ENCODE data around the gene MRPS15. TPM values are rescaled to one million over a fixed set of nuclear protein-coding genes. Genes with fewer than 3 reads are reported as not detected.
"Not testable (repeated sequence)": the region's sequence is repeated elsewhere in the genome, so short reads cannot be mapped to it uniquely, and the experiment has no call there.

The MRPS15 gene
- total RNA-seq = 97.6 and 101 TPM in 2 replicates

- intact Hi-C loops (cut with micrococcal nuclease) = loop anchor here (1.0 to 5.0 kb wide), 3 partner anchors 14 to 1228 kb away; partner anchors contain the start of genes CDCA8 and OSCP1
Observed at GRCh38 chr1:36463803-36464604, at the start of gene MRPS15. Gene MRPS15, minus strand, starts transcription at chr1:36464384. Its CDS starts 109 bp downstream, at chr1:36464275.

DNA sequence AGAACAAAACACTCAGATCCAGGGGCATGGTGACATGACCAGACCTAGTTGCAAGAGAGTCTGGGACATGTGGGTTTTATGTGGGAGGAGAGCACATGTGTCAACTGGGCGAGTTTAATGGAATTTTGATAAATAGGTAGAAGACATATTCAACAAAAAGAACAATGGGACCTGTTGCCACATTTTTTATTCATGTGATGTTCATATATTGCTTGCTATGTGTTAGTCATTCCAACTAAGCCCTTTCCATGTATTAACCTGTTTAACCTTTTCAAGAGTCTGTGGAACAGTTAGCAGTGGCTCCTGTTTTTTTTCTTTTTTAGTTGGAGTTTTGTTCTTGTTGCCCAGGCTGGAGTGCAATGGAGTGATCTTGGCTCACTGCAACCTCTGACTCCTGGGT lies 48.7 kb upstream of the MRPS15 start:
- intact Hi-C loops (cut with micrococcal nuclease) = no loop called here

GRCh38 chr1:36511804-36512798 lies 47.9 kb upstream of the MRPS15 start:
- intact Hi-C loops (cut with micrococcal nuclease) = no loop called here

GRCh38 chr1:36511220-36511619 lies 47.0 kb upstream of the MRPS15 start:
- intact Hi-C loops (cut with micrococcal nuclease) = not testable (repeated sequence)

DNA sequence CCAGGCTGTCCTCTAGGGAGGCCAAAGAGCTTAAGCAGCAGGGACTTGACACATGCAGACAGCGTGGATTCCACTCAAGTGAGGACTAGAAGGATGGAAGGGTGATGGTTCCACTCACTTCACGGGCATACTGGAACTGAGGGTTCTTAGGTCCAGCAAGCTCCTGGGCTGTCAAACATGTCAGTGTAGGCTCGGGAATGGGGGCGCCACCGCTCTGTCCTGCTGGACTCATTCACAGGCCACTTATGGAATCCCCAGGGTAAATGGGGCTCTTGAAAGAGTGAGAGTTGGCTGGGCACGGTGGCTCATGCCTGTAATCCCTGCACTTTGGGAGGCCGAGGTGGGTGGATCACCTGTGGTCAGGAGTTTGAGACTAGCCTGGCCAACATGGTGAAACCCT lies 46.2 kb upstream of the MRPS15 start:
- intact Hi-C loops (cut with micrococcal nuclease) = no loop called here

DNA sequence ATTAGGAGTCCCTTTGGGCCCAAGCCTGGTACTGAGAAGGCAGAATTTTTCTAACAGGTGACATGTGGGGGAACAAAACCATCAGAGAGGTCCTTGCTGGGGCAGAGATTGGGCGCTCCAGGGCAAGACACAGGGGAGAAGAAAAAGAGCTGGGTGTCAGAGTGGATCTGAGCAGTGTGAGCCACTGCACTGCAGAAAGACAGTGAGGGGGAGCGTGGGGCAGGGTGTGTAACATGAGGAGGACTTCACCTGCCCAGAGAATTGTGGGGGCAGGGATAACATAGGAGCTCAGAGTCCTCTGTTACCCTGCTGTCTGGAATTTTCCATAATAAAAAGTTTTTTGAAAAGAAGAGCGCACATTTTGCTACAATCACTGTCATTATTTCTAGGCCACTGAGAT lies 44.1 kb upstream of the MRPS15 start:
- intact Hi-C loops (cut with micrococcal nuclease) = no loop called here

GRCh38 chr1:36506276-36506920 lies 42.2 kb upstream of the MRPS15 start:
- intact Hi-C loops (cut with micrococcal nuclease) = no loop called here

DNA sequence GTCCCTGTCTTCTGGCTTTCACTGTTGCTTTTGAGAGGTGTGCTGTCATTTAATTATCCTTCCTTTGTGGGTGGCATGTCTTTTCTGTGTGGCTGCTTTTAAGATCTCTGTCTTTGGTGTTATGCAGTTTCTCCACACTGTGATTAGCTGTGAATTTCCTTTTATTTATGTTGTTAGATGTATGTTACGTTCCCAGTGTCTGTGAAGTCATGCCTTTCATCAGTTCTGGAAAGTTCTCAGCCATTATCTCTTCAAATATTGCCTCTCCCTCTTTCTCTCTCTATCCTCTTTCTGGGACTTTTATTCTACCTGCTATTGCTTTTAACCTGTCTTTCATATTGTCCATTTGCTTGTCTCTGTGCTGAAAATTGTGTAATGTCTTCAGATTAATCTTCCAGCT lies 39.5 kb upstream of the MRPS15 start:
- intact Hi-C loops (cut with micrococcal nuclease) = no loop called here

DNA sequence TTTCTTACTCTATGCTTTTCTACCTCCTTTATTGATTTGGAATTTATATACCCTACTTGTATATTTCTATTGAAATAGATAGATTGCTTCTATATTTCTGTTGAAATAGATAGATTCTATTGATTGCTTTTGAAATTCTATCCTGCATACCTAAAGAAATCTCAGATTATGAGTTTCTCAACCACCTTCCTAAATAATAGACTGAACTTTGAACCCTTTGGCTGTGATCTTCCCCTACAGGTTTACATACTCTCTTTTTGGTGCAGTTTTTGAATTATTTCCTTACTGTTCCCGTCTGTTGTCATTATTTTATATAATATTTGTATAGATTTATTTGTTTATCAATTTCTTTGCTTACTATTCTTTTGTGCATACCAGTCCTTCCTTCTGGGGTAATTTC lies 39.0 kb upstream of the MRPS15 start:
- intact Hi-C loops (cut with micrococcal nuclease) = no loop called here

GRCh38 chr1:36502616-36503015 lies 38.4 kb upstream of the MRPS15 start:
- intact Hi-C loops (cut with micrococcal nuclease) = no loop called here

DNA sequence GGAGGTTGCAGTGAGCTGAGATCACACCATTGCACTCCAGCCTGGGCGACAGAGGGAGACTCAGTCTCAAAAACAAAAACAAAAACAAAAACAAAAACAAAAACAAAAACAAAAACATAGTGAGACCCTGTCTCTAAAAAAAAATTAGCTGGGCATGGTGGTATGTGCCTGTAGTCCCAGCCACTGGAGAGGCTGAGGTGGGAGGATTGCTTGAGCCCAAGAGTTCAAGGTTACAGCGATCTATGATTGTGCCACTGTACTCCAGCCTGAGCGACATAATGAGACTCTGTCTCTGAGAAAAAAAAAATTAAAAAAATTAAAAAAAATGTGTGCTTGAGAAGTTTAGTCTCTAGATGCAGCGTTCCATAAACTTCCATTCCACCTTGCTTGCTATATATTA lies 37.7 kb upstream of the MRPS15 start:
- intact Hi-C loops (cut with micrococcal nuclease) = not testable (repeated sequence)

DNA sequence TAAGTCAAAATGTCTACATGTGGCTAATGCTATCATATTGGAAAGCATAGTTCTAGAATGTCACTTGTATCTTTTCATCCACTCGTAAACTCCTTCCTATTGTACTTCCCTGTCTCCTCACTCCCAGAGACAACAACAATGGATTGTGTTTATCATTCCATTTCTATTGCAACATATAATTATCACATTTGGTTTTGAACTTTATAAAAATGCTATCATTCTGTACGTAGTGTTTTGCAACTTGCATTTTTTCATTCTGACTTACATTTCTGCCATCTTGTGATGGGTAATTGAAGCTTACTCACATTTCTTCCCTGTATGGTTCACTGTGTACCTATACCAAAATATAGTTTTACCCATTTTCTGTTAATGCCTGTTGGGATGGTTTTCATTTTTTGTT lies 33.0 kb upstream of the MRPS15 start:
- intact Hi-C loops (cut with micrococcal nuclease) = no loop called here

DNA sequence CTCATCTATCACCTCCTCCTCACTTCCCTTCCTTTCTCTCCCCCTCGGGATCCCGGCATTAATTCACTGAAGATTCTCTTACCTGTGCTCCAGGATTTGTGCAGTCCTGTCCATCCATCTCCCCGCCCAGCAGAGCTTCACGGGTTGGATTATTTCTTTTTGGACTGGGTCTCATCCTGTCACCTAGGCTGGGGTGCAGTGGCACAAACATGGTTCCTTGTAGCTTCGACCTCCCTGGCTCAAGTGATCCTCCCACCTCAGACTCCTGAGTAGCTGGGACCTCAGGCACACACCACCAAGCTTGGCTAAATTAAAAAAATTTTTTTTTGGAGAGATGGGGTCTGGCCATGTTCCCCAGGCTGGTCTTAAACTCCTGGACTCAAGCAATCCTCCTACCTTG lies 30.8 kb upstream of the MRPS15 start:
- intact Hi-C loops (cut with micrococcal nuclease) = no loop called here

- intact Hi-C loops (cut with micrococcal nuclease) = no loop called here
Observed at GRCh38 chr1:36493524-36493923, 29.3 kb upstream of the MRPS15 start.

- intact Hi-C loops (cut with micrococcal nuclease) = no loop called here
Observed at GRCh38 chr1:36492491-36492890, 28.3 kb upstream of the MRPS15 start.

DNA sequence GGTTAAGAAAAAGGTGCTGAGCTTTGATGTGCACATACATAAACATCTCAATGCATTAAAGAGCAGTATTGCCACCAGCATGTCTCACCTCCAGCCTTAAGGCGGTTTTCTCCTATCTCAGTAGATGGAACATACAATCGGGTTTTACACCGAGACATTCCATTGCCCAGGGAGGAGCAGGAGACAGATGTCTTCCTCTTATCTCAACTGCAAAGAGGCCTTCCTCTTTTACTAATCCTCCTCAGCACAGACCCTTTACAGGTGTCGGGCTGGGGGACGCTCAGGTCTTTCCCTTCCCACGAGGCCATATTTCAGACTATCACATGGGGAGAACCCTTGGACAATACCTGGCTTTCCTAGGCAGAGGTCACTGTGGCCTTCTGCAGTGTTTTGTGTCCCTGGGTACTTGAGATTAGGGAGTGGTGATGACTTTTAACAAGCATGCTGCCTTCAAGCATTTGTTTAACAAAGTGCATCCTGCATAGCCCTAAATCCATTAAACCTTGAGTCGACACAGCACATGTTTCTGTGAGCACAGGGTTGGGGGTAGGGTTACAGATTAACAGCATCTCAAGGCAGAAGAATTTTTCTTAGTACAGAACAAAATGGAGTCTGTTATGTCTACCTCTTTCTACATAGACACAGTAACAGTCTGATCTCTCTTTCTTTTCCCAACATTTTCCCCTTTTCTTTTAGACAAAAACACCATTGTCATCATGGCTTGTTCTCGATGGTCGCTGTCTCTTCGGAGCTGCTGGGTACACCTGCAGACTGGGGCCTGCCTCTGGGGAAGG lies 25.3 kb upstream of the MRPS15 start:
- intact Hi-C loops (cut with micrococcal nuclease) = not testable (repeated sequence)

DNA sequence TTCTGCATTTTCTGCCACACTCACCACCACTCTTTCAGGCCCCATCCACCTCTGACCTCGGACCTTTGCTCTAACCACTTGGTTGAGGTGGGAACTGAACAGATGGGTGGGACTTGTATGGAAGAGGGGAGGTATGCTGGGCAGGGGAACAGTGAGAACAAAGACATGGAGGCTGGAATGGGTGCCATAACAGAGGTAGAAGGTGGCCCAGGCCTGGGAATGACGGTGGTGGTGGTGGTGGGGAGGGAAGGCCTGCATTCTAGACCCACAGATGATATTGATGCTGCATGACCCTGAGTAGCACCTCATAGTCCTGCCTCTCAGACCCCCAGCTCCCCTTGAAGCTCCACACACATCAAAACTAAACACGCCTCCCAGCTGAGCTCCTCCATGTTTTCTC lies 23.7 kb upstream of the MRPS15 start:
- intact Hi-C loops (cut with micrococcal nuclease) = no loop called here

DNA sequence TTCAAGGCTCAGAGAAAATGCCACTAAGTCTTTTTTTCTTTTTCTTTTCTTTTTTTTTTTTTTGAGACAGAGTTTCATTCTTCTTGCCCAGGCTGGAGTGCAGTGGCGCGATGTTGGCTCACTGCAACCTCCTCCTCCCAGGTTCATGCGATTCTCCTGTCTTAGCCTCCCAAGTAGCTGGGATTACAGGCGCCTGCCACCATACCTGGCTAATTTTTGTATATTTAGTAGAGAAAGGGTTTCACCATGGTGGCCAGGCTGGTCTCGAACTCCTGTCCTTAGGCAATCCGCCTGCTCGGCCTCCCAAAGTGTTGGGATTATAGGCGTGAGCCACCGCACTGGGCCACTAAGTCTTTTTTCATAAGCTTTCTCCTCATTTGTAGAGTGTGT lies 23.1 kb upstream of the MRPS15 start:
- intact Hi-C loops (cut with micrococcal nuclease) = not testable (repeated sequence)

- intact Hi-C loops (cut with micrococcal nuclease) = no loop called here
Observed at GRCh38 chr1:36486439-36487335, 22.5 kb upstream of the MRPS15 start.

- intact Hi-C loops (cut with micrococcal nuclease) = no loop called here
Observed at GRCh38 chr1:36486093-36486438, 21.9 kb upstream of the MRPS15 start.
